ENCODE measurements around the gene CHCHD3.

DNA sequence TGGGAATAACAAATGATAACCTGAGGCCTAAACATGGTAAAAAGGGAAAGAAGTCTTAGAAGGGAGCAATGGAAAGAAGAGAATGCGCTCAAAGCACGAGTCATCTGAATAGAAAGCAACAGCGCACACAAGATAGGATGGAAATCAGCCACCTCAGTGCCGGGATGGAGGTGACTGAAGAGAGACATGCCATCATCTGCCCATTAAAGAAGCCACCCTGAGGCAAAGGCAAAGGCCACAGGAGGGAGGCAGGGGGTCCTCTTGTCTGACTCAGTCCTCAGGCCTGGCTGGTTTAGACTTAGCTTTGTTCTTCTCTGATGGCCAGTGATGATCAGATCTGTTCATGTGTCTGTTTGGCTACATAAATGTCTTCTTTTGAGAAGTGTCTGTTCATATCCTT lies 180.6 kb downstream of the CHCHD3 start:
- TF ChIP-seq CTCF (conservative IDR thresholded peaks at IDR 0.05 in 1 of 2, IDR thresholded peaks at IDR 0.05 in 1 of 2; ENCODE audit: low read depth in 1 of 2, low read length in 2 of 2): no peak
- TF ChIP-seq EZH2 (IDR thresholded peaks at IDR 0.05; ENCODE audit: low read length, missing control alignments): no peak
